Measurements from ENCODE around the gene PCAT7. TPM values are rescaled to one million over a fixed set of nuclear protein-coding genes. Genes with fewer than 3 reads are reported as not detected.

PCAT7 gene
- total RNA-seq, 2 experiments from 2014 or later = not detected

DNA sequence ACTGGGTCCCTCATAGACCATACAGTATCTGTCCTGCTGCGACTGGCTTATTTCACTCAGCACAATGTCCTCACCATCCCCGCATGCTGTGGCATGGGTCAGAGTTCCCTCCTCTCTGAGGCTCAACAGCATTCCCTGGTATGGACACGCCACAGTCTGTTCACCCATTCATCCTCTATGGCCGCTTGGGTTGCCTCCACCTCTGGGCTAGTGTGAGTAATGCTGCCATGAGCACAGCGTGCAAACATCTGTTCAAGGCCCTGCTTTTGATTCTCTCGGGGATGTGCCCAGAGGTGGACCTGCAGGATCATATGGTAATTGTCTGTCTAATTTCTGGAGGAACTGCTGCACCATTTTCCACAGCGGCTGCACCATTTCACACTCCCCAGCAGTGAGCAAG lies 44.2 kb downstream of the PCAT7 start:
- no peak for TF ChIP-seq CTCF (IDR thresholded peaks at IDR 0.05)
- ChIA-PET CTCF (no interaction called here), POLR2A (no interaction called here)
- ATAC-seq (ENCODE audit: poor library complexity) (no peak), DNase-seq (no peak)
- Histone ChIP-seq H3K4me1 (ENCODE audit: insufficient read depth, low read length) (peaks cover 5% of the 10 kb centered on the region), H3K9me3 (ENCODE audit: control insufficient read depth in 1 of 2, insufficient read depth in 1 of 2, low read length in 2 of 2) (no peaks in the 10 kb centered on the region), H3K27ac (ENCODE audit: low read depth in 1 of 2, low read length in 2 of 2) (no peak overlapping the region), H3K27me3 (ENCODE audit: control insufficient read depth in 1 of 2, insufficient read depth in 2 of 2, low read length in 2 of 2) (no peaks in the 10 kb centered on the region), H3K4me3 (ENCODE audit: low read length) (no peak overlapping the region), H3K36me3 (ENCODE audit: insufficient read depth, low read length) (no peaks in the 10 kb centered on the region)
- Mint-ChIP-seq H3K27me3 (peaks cover 16% of the 10 kb centered on the region), H3K36me3 (ENCODE audit: low read depth) (no peaks in the 10 kb centered on the region), H3K27ac (no peak overlapping the region), H3K4me3 (no peak overlapping the region), H3K4me1 (ENCODE audit: low read depth) (peaks cover 7% of the 10 kb centered on the region), H3K9me3 (no peaks in the 10 kb centered on the region)
- intact Hi-C loops (cut with DNase I, micrococcal nuclease) = no loop called here

GRCh38 chr9:94600258-94600657 lies 45.4 kb downstream of the PCAT7 start:
- Mint-ChIP-seq H3K4me1 (ENCODE audit: low read depth) (peaks cover 7% of the 10 kb centered on the region), H3K36me3 (ENCODE audit: low read depth) (no peaks in the 10 kb centered on the region), H3K27me3 (peaks cover 7% of the 10 kb centered on the region), H3K4me3 (no peak overlapping the region), H3K9me3 (no peaks in the 10 kb centered on the region), H3K27ac (no peak overlapping the region)
- intact Hi-C loops (cut with DNase I, micrococcal nuclease) = no loop called here
- Histone ChIP-seq H3K4me1 (ENCODE audit: insufficient read depth, low read length) (peaks cover 5% of the 10 kb centered on the region), H3K4me3 (ENCODE audit: low read length) (no peak overlapping the region), H3K27me3 (ENCODE audit: control insufficient read depth in 1 of 2, insufficient read depth in 2 of 2, low read length in 2 of 2) (no peaks in the 10 kb centered on the region), H3K9me3 (ENCODE audit: control insufficient read depth in 1 of 2, insufficient read depth in 1 of 2, low read length in 2 of 2) (no peaks in the 10 kb centered on the region), H3K27ac (ENCODE audit: low read depth in 1 of 2, low read length in 2 of 2) (no peak overlapping the region), H3K36me3 (ENCODE audit: insufficient read depth, low read length) (no peaks in the 10 kb centered on the region)
- ChIA-PET POLR2A (no interaction called here), CTCF (no interaction called here)
- TF ChIP-seq CTCF (IDR thresholded peaks at IDR 0.05) = no peak
- DNase-seq (no peak), ATAC-seq (ENCODE audit: poor library complexity) (no peak)

DNA sequence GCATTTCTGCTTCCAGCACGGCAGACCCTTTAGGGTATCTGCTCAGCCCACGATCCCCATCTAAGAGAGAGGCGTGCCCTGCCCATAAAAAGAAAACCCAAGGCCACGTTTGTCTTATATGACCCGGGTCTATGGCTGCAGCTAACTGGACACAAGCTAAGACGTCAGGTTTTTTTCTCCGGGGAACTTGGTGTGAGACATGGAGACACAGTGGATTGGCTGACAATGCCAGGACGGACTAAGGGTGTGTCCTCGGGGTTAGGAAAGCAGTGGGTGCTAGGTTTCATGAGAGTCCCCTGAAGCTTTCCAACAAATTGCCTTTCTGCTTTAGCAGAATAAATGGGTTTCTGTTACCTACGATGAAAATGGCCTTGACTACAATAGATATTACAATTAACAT lies 45.8 kb downstream of the PCAT7 start:
- Histone ChIP-seq H3K36me3 (ENCODE audit: insufficient read depth, low read length) (no peaks in the 10 kb centered on the region), H3K9me3 (ENCODE audit: control insufficient read depth in 1 of 2, insufficient read depth in 1 of 2, low read length in 2 of 2) (no peaks in the 10 kb centered on the region), H3K4me3 (ENCODE audit: low read length) (no peak overlapping the region), H3K27ac (ENCODE audit: low read depth in 1 of 2, low read length in 2 of 2) (no peak overlapping the region), H3K4me1 (ENCODE audit: insufficient read depth, low read length) (peaks cover 5% of the 10 kb centered on the region), H3K27me3 (ENCODE audit: control insufficient read depth in 1 of 2, insufficient read depth in 2 of 2, low read length in 2 of 2) (no peaks in the 10 kb centered on the region)
- intact Hi-C loops (cut with DNase I, micrococcal nuclease) = no loop called here
- DNase-seq = no peak
- Mint-ChIP-seq H3K36me3 (ENCODE audit: low read depth) (no peaks in the 10 kb centered on the region), H3K9me3 (no peaks in the 10 kb centered on the region), H3K27ac (no peak overlapping the region), H3K4me1 (ENCODE audit: low read depth) (peaks cover 7% of the 10 kb centered on the region), H3K4me3 (no peak overlapping the region), H3K27me3 (peaks cover 5% of the 10 kb centered on the region)
- TF ChIP-seq CTCF (IDR thresholded peaks at IDR 0.05) = no peak
- no peak for ATAC-seq (ENCODE audit: poor library complexity)
- POLR2A ChIA-PET = no interaction called here
- CTCF ChIA-PET = no interaction called here

Data from CD4-positive, alpha-beta T cell (primary cell).